Activated T-cell treated with anti-CD3 and anti-CD28 coated beads, Interleukin-2, amount 50 U/mL, for 72 hours (primary cell): ENCODE measurements around the gene ABL2. TPM values are rescaled to one million over a fixed set of nuclear protein-coding genes. Genes with fewer than 3 reads are reported as not detected.
A peak's percentile ranks its signal among the peaks of the same experiment; 100 is the strongest.

Experiments used
- ATAC-seq, 2 donors: fragments of 150-1000 bp; cut with Tn5 transposase; replicated peaks in 1 of 2; 2 replicates each; pipeline ENCODE4 v1.10.0; 2021; ENCODE audit warnings: moderate library complexity in 2 of 2, mild to moderate bottlenecking in 1 of 2
- DNase-seq, 2 donors: peaks; one replicate each; pipeline ENCODE4 v3.0.0; 2021 to 2022; ENCODE audit warnings: mixed read lengths in 1 of 2
- H3K27ac Mint-ChIP-seq: one replicate; pipeline ENCODE4 v1.8.0; 2022; ENCODE audit warnings: mild to moderate bottlenecking, moderate library complexity, mixed read lengths
- H3K27me3 Mint-ChIP-seq: one replicate; pipeline ENCODE4 v1.8.0; 2022; ENCODE audit warnings: low read depth, mixed read lengths
- H3K36me3 Mint-ChIP-seq, 2 donors: one replicate each; pipeline ENCODE4 v1.8.0; 2022; ENCODE audit warnings: mixed read lengths in 2 of 2, mild to moderate bottlenecking in 1 of 2; ENCODE audit not compliant: insufficient read depth in 2 of 2
- H3K4me1 Mint-ChIP-seq: one replicate; pipeline ENCODE4 v1.8.0; 2022; ENCODE audit warnings: low read depth, mixed read lengths
- H3K4me3 Mint-ChIP-seq, 2 donors: one replicate each; pipeline ENCODE4 v1.8.0; 2022; ENCODE audit warnings: mild to moderate bottlenecking in 2 of 2, mixed read lengths in 2 of 2, moderate library complexity in 2 of 2
- H3K9me3 Mint-ChIP-seq, 2 donors: one replicate each; pipeline ENCODE4 v1.8.0; 2022; ENCODE audit warnings: mixed read lengths in 2 of 2
- total RNA-seq, 2 donors: library from RNA; stranded (reverse); gene quantifications; one replicate each; pipeline ENCODE4 v1.2.3, GENCODE V29; 2022

Gene ABL2
- total RNA-seq, 2 donors from 2014 or later = 11.9 to 12.2 TPM

DNA sequence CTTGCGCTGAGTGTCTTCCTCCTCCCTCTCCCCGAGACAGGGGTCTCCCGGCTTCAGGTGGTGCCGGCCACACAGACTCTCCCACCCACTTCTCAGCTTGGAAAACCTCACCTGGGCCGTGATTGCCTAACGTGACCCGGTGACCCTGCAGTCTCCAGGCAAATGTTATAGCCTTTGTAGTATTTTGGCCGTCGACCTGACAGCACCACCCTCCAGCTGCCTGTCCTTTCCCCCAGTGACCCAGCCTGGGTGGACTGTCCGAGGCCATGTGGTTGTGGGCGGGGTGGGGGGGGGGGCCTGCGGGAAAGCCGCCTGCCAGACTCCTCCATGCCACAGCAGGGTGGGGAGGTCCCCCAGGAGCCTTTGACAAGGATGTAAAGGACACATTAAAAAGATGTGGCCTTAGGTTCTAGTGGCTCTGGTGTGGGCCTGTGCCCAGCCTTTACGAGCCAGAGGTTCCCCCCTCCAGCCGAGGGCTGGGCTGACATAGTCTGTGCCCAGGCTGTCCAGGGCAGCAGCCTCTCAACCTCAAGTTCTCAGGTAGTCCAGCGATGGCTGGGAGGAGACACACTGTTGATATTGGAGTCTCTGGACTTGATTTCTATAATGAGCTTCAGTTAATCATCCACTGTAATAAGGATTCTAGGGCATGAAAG lies 139.5 kb downstream of the ABL2 start:
- Mint-ChIP-seq H3K4me1 (no peaks in the 10 kb centered on the region), H3K36me3 (peaks cover 0 to 9% of the 10 kb centered on the region in 2 donors), H3K27ac (peak overlapping the region; percentile 47), H3K4me3 (no peak overlapping the region), H3K27me3 (no peaks in the 10 kb centered on the region), H3K9me3 (no peaks in the 10 kb centered on the region)
- DNase-seq (no peak), ATAC-seq (no peak)

DNA sequence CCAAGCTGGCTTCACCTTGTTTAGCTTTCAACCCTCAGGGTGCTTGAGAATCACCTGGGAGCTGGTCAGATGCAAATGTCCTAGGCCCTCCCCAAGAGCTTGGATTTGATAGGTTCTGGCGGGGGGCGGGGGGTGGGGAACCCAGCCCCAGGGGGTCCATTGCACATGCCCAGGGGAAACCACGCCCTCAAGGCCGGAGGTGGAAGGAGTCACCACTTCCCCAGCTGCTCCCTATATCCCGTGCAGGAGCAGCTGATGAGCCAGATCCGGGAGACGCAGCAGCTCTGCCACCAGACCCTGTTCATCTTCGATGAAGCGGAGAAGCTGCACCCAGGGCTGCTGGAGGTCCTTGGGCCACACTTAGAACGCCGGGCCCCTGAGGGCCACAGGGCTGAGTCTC lies 141.8 kb downstream of the ABL2 start:
- Mint-ChIP-seq H3K27me3 (no peaks in the 10 kb centered on the region), H3K4me1 (peaks cover 5% of the 10 kb centered on the region), H3K36me3 (peaks cover under 1 to 10% of the 10 kb centered on the region in 2 donors), H3K4me3 (no peak overlapping the region), H3K27ac (no peak overlapping the region), H3K9me3 (no peaks in the 10 kb centered on the region)
- no peak for ATAC-seq
- DNase-seq = no peak

DNA sequence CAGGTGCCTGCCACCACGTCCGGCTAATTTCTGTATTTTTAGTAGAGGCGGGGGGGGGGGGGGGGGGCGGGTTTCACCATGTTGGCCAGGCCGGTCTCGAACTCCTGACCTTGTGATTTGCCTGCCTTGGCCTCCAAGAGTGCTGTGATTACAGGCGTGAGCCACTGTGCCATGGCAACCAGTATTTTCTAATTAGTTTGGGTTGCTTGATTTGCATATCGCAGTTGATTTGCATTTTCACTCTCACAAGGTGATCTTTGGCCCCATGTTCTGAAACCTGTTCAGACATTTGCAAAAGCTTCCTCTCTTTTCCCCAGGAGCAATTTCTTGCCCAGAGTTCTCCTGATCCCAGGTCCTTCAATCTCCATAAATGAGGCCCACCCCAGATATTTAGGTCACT lies 145.9 kb downstream of the ABL2 start:
- DNase-seq (no peak), ATAC-seq (no peak)
- peaks cover 19% of the 10 kb centered on the region for H3K4me1 Mint-ChIP-seq
- H3K27me3 Mint-ChIP-seq = no peaks in the 10 kb centered on the region
- H3K4me3 Mint-ChIP-seq = peak overlapping the region; percentile 67 to 96
- H3K36me3 Mint-ChIP-seq = peaks cover 1 to 3% of the 10 kb centered on the region in 2 donors
- H3K9me3 Mint-ChIP-seq = no peaks in the 10 kb centered on the region
- peak overlapping the region; percentile 13 for H3K27ac Mint-ChIP-seq

DNA sequence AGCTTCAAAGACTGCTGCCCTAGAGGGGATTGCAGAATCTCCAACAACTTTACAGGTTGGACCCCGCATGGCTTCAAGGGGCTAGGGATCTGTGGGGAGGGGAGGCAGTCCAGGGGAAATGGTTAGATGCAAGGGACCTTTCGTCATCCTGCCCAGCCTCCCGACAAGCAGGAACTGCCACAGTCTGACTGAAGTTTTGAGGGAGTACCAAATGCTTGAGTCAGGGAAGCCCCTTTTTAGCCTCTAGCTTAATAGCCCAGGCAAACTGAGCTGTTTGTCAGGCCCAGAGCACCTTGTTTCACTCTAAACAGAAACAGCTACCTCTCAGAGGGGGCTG lies 146.5 kb downstream of the ABL2 start:
- no peaks in the 10 kb centered on the region for H3K27me3 Mint-ChIP-seq
- H3K36me3 Mint-ChIP-seq = peaks cover 1 to 3% of the 10 kb centered on the region in 2 donors
- H3K4me3 Mint-ChIP-seq = peak overlapping the region; percentile 96 to 99
- H3K9me3 Mint-ChIP-seq = no peaks in the 10 kb centered on the region
- DNase-seq = peak; percentile 35
- H3K4me1 Mint-ChIP-seq = peaks cover 19% of the 10 kb centered on the region
- peak overlapping the region; percentile 92 for H3K27ac Mint-ChIP-seq
- ATAC-seq = peak in 1 of 2 donors; percentile 5

DNA sequence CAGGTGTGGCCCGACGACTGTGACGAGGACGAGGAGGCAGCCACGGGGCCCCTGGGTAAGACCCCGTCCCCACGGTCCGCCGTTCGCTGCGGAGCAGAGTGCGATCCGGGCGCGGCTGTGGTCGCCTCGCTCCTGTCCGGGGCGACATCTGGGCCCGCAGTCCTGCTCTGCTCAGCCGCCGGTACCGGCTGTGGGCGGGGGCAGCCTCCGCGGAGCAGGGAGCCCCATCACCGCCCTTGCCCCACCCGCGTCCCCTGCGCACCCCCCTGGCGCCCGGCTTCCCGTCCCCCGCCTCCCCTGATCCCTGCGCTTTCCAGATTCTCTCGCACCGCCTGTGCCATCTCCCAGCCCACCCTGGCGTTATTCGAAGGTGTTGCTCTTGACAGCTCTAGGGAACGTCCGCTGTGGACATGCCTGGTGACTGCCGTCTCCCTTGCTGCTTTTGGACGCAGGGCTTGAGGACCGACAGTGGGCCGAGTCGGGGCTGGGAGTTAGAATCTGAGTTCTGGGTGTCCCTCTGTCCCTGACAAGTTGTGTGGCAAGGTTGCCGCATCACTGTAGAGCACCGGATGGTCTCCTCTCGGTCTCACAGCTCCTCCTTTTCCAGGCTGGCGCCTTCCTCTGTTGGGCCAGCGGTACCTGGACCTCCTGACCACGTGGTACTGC lies 147.0 kb downstream of the ABL2 start:
- Mint-ChIP-seq H3K9me3 (no peaks in the 10 kb centered on the region), H3K27me3 (no peaks in the 10 kb centered on the region), H3K27ac (peak overlapping the region; percentile 92), H3K4me3 (peak overlapping the region; percentile 96 to 99), H3K36me3 (peaks cover 1 to 3% of the 10 kb centered on the region in 2 donors), H3K4me1 (peaks cover 19% of the 10 kb centered on the region)
- DNase-seq = peak; percentile 41 to 44
- peak; percentile 33 to 52 for ATAC-seq

DNA sequence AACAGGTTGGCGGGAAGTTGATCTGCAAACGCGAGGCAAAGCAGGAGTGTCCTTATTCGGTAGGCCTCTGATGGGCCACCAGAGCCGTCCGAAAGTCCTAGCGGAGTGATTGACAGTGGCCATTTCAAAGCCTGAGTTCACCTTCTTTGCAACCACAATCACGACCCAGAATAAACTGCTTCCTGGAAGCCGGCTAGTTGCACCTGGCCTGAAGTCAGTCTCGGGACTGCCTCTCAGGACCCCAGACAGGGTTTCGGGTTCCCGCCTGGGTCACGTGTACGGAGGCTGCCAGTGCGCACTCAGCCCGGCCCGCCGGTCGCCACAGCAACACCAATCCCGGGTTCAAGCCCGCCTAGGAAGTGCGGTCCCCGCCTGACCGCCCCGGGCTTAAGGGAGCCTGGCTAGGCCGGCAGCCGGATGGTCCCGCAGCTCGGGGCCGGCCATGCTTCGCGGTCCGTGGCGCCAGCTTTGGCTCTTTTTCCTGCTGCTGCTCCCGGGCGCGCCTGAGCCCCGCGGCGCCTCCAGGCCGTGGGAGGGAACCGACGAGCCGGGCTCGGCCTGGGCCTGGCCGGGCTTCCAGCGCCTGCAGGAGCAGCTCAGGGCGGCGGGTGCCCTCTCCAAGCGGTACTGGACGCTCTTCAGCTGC lies 147.7 kb downstream of the ABL2 start, which contains the start of gene TOR3A:
Gene TOR3A (plus strand): TSS at position 384 of the 646 bp plus-strand sequence. CDS start 59 bp downstream, at position 443.
- Mint-ChIP-seq H3K27ac (peak within 1 kb of the TSS; percentile 92), H3K27me3 (no peaks in the 10 kb centered on the region), H3K4me3 (peak within 1 kb of the TSS; percentile 96 to 99), H3K36me3 (peaks cover 1 to 3% of the 10 kb centered on the region in 2 donors), H3K4me1 (peaks cover 19% of the 10 kb centered on the region), H3K9me3 (no peaks in the 10 kb centered on the region)
- ATAC-seq = peak; percentile 82 to 84
- DNase-seq = peak; percentile 85 to 86

DNA sequence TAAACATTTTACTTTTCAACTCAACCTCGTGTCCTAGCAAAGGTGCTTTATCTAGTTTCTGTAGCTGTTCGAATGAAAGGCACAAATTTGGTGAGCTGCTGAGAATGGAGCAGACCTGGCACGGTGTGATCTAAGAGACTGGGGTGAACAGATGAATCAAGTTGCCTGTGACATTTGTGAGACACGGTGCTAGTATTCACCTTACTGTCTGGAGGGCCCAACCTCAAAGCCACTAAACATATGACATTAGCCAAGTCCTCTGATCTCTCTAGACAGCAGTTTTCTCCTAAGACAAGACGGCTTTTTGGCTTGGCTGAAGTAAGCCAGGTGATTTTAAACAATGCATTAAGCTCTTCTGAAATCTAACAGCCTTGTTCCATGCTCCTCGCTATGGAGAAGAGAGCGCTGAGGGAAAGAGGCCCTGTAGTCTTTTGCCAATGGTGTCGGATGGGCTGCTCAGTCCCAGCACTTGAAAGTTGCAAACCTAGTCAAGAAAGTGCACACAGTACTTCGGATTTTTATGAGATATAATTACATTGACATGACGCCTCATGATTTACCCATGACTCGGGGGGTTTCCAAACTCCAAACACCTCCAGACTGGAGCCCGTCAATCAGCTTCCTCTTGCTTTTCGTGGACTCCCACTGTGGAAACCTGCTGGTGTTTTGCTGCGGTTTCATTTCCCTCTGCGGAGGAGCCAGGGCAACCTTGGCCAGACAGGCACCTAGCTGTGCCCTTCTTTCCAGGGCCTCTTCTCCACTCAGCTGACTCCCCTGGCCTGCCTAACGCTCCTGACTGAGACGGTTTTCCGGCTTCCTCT lies 148.4 kb downstream of the ABL2 start:
- DNase-seq (peak; percentile 41), ATAC-seq (peak; percentile 56 to 64)
- peaks cover 19% of the 10 kb centered on the region for H3K4me1 Mint-ChIP-seq
- no peaks in the 10 kb centered on the region for H3K9me3 Mint-ChIP-seq
- H3K36me3 Mint-ChIP-seq = peaks cover 1 to 3% of the 10 kb centered on the region in 2 donors
- H3K27me3 Mint-ChIP-seq = no peaks in the 10 kb centered on the region
- H3K4me3 Mint-ChIP-seq = peak overlapping the region; percentile 96 to 99
- peak overlapping the region; percentile 92 for H3K27ac Mint-ChIP-seq

DNA sequence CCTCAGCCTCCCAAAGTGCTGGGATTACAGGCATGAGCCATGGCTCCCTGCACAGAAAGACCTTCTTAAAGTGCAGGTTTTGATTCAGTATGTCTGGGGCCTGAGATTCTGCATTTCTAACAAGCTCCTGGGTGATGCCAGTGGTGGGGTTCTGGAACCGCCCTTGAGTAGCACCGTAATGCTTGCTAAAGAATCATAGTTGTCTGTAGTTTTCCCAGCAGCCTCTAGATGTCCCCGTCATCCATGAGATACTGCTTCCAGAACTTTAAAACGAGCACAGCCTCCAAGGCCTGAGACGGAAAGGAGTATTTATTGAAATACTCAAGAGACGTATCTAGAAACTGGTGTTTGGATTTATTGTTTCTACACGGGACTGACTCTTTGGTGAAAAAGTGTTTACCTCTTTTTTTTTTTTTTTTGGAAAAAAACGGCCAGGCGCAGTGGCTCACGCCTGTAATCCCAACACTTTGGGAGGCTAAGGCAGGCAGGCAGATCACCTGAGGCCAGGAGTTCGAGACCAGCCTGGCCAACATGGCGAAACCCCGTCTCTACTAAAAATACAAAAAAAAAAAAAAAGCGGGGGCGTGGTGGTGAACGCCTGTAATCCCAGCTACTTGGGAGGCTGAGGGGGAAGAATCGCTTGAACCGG lies 150.2 kb downstream of the ABL2 start:
- H3K27ac Mint-ChIP-seq = no peak overlapping the region
- peak; percentile 45 to 51 for DNase-seq
- H3K9me3 Mint-ChIP-seq = no peaks in the 10 kb centered on the region
- H3K4me1 Mint-ChIP-seq = peaks cover 19% of the 10 kb centered on the region
- no peaks in the 10 kb centered on the region for H3K27me3 Mint-ChIP-seq
- peaks cover 0 to 3% of the 10 kb centered on the region in 2 donors for H3K36me3 Mint-ChIP-seq
- H3K4me3 Mint-ChIP-seq = no peak overlapping the region
- peak; percentile 10 to 16 for ATAC-seq

DNA sequence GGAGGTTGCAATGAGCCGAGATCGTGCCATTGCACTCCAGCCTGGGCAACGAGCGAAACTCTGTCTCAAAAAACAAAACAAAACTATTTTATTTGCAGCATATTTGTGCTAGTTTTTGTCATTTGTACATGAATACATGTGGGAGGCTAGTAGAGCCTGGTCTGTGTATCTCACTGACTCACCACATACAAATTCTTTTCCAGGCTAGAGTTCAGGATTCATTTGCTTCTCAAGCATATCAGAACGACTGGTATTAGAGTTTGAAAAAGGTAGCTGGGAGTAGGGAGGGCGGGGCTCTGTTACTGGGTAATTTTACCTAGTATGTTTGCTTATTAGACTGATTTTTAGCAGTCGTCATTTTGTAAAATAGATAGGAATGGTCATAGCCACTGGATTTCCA lies 152.1 kb downstream of the ABL2 start:
- Mint-ChIP-seq H3K4me3 (no peak overlapping the region), H3K4me1 (peaks cover 14% of the 10 kb centered on the region), H3K9me3 (no peaks in the 10 kb centered on the region), H3K36me3 (no peaks in the 10 kb centered on the region), H3K27ac (no peak overlapping the region), H3K27me3 (no peaks in the 10 kb centered on the region)
- ATAC-seq (no peak), DNase-seq (no peak)

DNA sequence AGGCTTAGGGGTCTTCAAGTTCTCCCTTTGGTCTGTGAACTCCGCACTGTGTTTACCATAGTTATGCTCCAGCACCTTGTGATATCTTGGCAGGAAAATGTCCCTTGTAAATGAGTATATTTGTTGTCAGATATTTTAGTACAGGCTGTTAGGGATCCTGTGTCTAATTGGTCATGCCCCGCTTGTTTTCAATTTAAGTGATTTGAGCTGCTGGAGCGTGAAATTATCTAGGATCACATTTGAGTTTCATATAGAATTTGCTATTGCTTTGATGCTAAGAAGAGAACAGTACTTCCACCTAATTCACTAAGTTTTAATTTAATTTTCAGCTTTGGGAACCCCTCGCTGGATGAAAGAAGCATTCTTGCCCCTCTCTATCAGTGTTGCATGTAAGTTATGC lies 163.0 kb downstream of the ABL2 start:
- no peak overlapping the region for H3K27ac Mint-ChIP-seq
- H3K4me1 Mint-ChIP-seq = peaks cover 6% of the 10 kb centered on the region
- no peaks in the 10 kb centered on the region for H3K27me3 Mint-ChIP-seq
- DNase-seq = no peak
- no peak for ATAC-seq
- no peak overlapping the region for H3K4me3 Mint-ChIP-seq
- H3K36me3 Mint-ChIP-seq = peaks cover 0 to 9% of the 10 kb centered on the region in 2 donors
- H3K9me3 Mint-ChIP-seq = no peaks in the 10 kb centered on the region

DNA sequence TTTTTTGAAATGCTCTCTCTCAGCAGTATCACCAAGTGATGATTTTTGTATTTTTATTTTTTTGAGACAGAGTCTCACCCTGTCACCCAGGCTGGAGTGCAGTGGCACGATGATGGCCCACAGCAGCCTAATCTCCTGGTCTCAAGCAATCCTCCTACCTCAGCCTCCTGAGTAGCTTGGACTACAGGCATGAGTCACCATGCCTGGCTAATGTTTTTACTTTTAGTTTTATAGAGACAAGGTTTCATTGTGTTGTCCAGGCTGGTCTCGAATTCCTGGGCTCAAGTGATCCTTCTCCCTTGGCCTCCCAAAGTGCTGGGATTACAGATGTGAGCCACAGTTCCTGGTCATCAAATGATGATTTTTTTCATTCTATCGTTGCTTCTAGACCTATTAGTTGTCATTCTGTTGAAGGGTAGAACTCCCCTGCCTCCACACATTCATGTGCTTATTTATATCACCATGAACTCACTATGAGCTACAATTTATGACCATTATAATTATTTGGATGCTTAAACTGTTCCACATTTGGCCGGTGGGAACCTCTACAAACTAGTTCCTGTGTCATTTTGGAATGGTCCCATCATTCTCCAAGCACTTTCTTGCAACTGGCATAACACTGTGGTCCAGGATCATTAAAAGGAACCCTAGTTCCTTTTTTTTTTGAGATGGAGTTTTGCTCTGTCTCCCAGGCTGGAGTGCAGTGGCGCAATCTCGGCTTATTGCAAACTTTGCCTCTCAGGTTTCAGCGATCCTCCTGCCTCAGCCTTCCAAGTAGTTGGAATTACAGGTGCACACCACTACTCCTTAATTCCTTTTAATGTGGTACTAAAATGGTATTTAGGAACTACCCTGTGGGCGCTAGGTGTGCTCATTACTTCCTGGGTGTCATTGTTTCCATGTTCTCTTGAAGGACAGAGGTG lies 167.9 kb downstream of the ABL2 start:
- H3K4me3 Mint-ChIP-seq = no peak overlapping the region
- ATAC-seq (no peak), DNase-seq (no peak)
- H3K36me3 Mint-ChIP-seq = peaks cover 0 to 13% of the 10 kb centered on the region in 2 donors
- H3K9me3 Mint-ChIP-seq = no peaks in the 10 kb centered on the region
- no peaks in the 10 kb centered on the region for H3K27me3 Mint-ChIP-seq
- no peak overlapping the region for H3K27ac Mint-ChIP-seq
- H3K4me1 Mint-ChIP-seq = peaks cover 6% of the 10 kb centered on the region
